Measurements from ENCODE around the gene KRT76. TPM values are rescaled to one million over a fixed set of nuclear protein-coding genes. Genes with fewer than 3 reads are reported as not detected.

KRT76 gene
- total and polyA plus RNA-seq, 2 experiments from 2014 or later: not detected

DNA sequence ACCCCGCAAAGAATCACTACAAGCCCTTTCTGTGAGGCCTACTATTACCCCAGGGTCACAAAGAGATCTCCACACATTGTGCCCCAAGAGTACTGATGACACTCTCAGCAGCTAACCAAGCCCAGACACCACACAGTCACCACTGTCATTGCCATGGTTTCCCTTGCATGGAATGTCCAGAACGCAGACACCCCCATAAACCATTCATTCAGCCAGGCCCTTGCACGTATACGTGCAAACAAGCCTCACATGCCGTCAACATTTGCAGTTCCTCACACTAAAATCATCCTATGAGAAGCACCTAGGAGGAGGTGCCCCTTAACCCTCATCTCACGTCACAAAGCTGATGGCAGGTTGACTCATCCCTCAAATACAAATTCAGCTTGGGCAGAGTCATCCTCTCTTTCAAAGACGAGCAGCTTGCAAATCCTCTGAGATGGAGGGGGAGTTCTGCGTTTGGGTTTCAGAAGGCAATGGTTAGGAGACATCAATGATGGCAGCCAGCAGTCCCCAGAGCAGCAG is 56.7 kb downstream of the KRT76 start:
- no peaks in the 10 kb centered on the region for H3K36me3 ChIP-seq (ENCODE audit: insufficient read depth)
- Mint-ChIP-seq H3K27me3 (ENCODE audit: insufficient read depth, low read depth, poor library complexity) (peaks cover 10% of the 10 kb centered on the region), H3K4me1 (no peaks in the 10 kb centered on the region), H3K36me3 (ENCODE audit: low read depth) (no peaks in the 10 kb centered on the region), H3K27ac (no peak overlapping the region), H3K9me3 (no peaks in the 10 kb centered on the region; the same call in 2 of the 3 replicates), H3K4me3 (no peak overlapping the region)
- ATAC-seq: no peak
- no peaks in the 10 kb centered on the region for H3F3A ChIP-seq (replicated peaks; ENCODE audit: low read depth)
- no peak overlapping the region for H3K27ac ChIP-seq (ENCODE audit: low read depth)
- DNase-seq (ENCODE audit: low spot score): no peak
- H2AFZ ChIP-seq: no peak overlapping the region
- TF ChIP-seq JUNB (IDR thresholded peaks at IDR 0.05; ENCODE audit: unreplicated experiment) (no peak), CREB1 (CRISPR knock-in tag; IDR thresholded peaks at IDR 0.05; ENCODE audit: low read depth) (no peak), ZNF331 (CRISPR knock-in tag; IDR thresholded peaks at IDR 0.05; ENCODE audit: low read depth) (no peak), EZH2phosphoT487 (IDR thresholded peaks at IDR 0.05; ENCODE audit: unreplicated experiment) (no peak), STAT1 (IDR thresholded peaks at IDR 0.05; ENCODE audit: unreplicated experiment) (no peak), EZH2 (IDR thresholded peaks at IDR 0.05; ENCODE audit: low read depth, unreplicated experiment) (no peak), POLR2AphosphoS5 (IDR thresholded peaks at IDR 0.05; ENCODE audit: low read depth) (no peak), NANOG (IDR thresholded peaks at IDR 0.05; ENCODE audit: borderline replicate concordance) (no peak), ZNF462 (CRISPR knock-in tag; IDR thresholded peaks at IDR 0.05) (no peak)
- no peaks in the 10 kb centered on the region; the same call in none of the 2 replicates for H3K9me2 ChIP-seq (ENCODE audit: insufficient read depth)
- H3K4me2 ChIP-seq: no peak overlapping the region
- H3K27me3 ChIP-seq (ENCODE audit: insufficient read depth): peaks cover 7% of the 10 kb centered on the region
- no peaks in the 10 kb centered on the region for H3K79me2 ChIP-seq (replicated peaks; ENCODE audit: insufficient read depth)
- no peaks in the 10 kb centered on the region for H4K20me1 ChIP-seq (replicated peaks; ENCODE audit: insufficient read depth)
- no peak overlapping the region for H3K4me3 ChIP-seq
- no peaks in the 10 kb centered on the region for H3K4me1 ChIP-seq (ENCODE audit: insufficient read depth)

Small RNA genes lying within 50 kb of the gene (small RNA-seq; reads per million reads assigned to genes)
- not detected for gene AC107016.2 (ENCODE audit: low replicate concordance)

Other genes starting within 250 kb of the KRT76 start
- gene KRT71, start 224.2 kb downstream of the KRT76 start, total RNA-seq (2014; rRNA removed; shearing (Covaris generic)): not detected in 2 replicates
- gene KRT71, start 224.2 kb downstream of the KRT76 start, polyA plus RNA-seq (2016; fragmentation: Nextera tagmentation; extraction: Ambion mirVana): not detected in 2 replicates
- gene KRT74, start 203.5 kb downstream of the KRT76 start, total RNA-seq (2014; rRNA removed; shearing (Covaris generic)): not detected in 2 replicates
- not detected in 2 replicates for gene KRT74, start 203.5 kb downstream of the KRT76 start, polyA plus RNA-seq (2016; fragmentation: Nextera tagmentation; extraction: Ambion mirVana)
- gene KRT72, start 175.9 kb downstream of the KRT76 start, total RNA-seq (2014; rRNA removed; shearing (Covaris generic)): not detected in 2 replicates
- not detected in 2 replicates for gene KRT72, start 175.9 kb downstream of the KRT76 start, polyA plus RNA-seq (2016; fragmentation: Nextera tagmentation; extraction: Ambion mirVana)
- gene KRT73, start 158.8 kb downstream of the KRT76 start, total RNA-seq (2014; rRNA removed; shearing (Covaris generic)): not detected in 2 replicates
- not detected in 2 replicates for gene KRT73, start 158.8 kb downstream of the KRT76 start, polyA plus RNA-seq (2016; fragmentation: Nextera tagmentation; extraction: Ambion mirVana)
- gene KRT2, start 125.1 kb downstream of the KRT76 start, total RNA-seq (2014; rRNA removed; shearing (Covaris generic)): not detected in 2 replicates
- not detected in 2 replicates for gene KRT2, start 125.1 kb downstream of the KRT76 start, polyA plus RNA-seq (2016; fragmentation: Nextera tagmentation; extraction: Ambion mirVana)
- not detected in 2 replicates for gene KRT1, start 96.9 kb downstream of the KRT76 start, total RNA-seq (2014; rRNA removed; shearing (Covaris generic))
- gene KRT1, start 96.9 kb downstream of the KRT76 start, polyA plus RNA-seq (2016; fragmentation: Nextera tagmentation; extraction: Ambion mirVana): not detected in 2 replicates
- gene KRT77, start 73.8 kb downstream of the KRT76 start, total RNA-seq (2014; rRNA removed; shearing (Covaris generic)): not detected in 2 replicates
- not detected in 2 replicates for gene KRT77, start 73.8 kb downstream of the KRT76 start, polyA plus RNA-seq (2016; fragmentation: Nextera tagmentation; extraction: Ambion mirVana)
- not detected in 2 replicates for gene KRT3, start 18.8 kb upstream of the KRT76 start, total RNA-seq (2014; rRNA removed; shearing (Covaris generic))
- gene KRT3, start 18.8 kb upstream of the KRT76 start, polyA plus RNA-seq (2016; fragmentation: Nextera tagmentation; extraction: Ambion mirVana): not detected in 2 replicates
- not detected in 2 replicates for gene KRT4, start 36.8 kb upstream of the KRT76 start, total RNA-seq (2014; rRNA removed; shearing (Covaris generic))
- gene KRT4, start 36.8 kb upstream of the KRT76 start, polyA plus RNA-seq (2016; fragmentation: Nextera tagmentation; extraction: Ambion mirVana): not detected in 2 replicates
- gene KRT79, start 57.0 kb upstream of the KRT76 start, total RNA-seq (2014; rRNA removed; shearing (Covaris generic)): 0.21 TPM in 1 of 2 replicates, not detected in the other
- not detected in 2 replicates for gene KRT79, start 57.0 kb upstream of the KRT76 start, polyA plus RNA-seq (2016; fragmentation: Nextera tagmentation; extraction: Ambion mirVana)
- gene KRT78, start 71.6 kb upstream of the KRT76 start, total RNA-seq (2014; rRNA removed; shearing (Covaris generic)): not detected in 2 replicates
- gene KRT78, start 71.6 kb upstream of the KRT76 start, polyA plus RNA-seq (2016; fragmentation: Nextera tagmentation; extraction: Ambion mirVana): not detected in 2 replicates
- gene KRT8, start 127.7 kb upstream of the KRT76 start, total RNA-seq (2014; rRNA removed; shearing (Covaris generic)): 250 and 264 TPM in 2 replicates
- 322 and 338 TPM in 2 replicates for gene KRT8, start 127.7 kb upstream of the KRT76 start, polyA plus RNA-seq (2016; fragmentation: Nextera tagmentation; extraction: Ambion mirVana)
- 537 and 552 TPM in 2 replicates for gene KRT18, start 171.8 kb upstream of the KRT76 start, total RNA-seq (2014; rRNA removed; shearing (Covaris generic))
- gene KRT18, start 171.8 kb upstream of the KRT76 start, polyA plus RNA-seq (2016; fragmentation: Nextera tagmentation; extraction: Ambion mirVana): 1,013 and 1,049 TPM in 2 replicates
- gene EIF4B, start 229.1 kb upstream of the KRT76 start, total RNA-seq (2014; rRNA removed; shearing (Covaris generic)): 564 and 584 TPM in 2 replicates
- 130 and 141 TPM in 2 replicates for gene EIF4B, start 229.1 kb upstream of the KRT76 start, polyA plus RNA-seq (2016; fragmentation: Nextera tagmentation; extraction: Ambion mirVana)

Measured in GM23338 (cell line).